H1 (cell line): Measurements from ENCODE around the gene GPR31. TPM values are rescaled to one million over a fixed set of nuclear protein-coding genes. Genes with fewer than 3 reads are reported as not detected.

Experiments
- EZH2 ChIP-seq: fragments of 200-600 bp; sonication (generic); IDR thresholded peaks from 2 replicates; pipeline ENCODE4 v1.7.1; 2012; ENCODE audit warnings: low read depth, mild to moderate bottlenecking, moderate library complexity, low read length, inconsistent platforms; ENCODE audit not compliant: severe bottlenecking
- YY1 ChIP-seq: IDR thresholded peaks from 2 replicates; pipeline ENCODE4 v1.6.1; 2011; ENCODE audit warnings: low read depth, mild to moderate bottlenecking, low read length
- polyA plus RNA-seq, 7 experiments: library from polyadenylated mRNA; depleted of rRNA in 3 of 7; stranded (reverse) in 5 of 7; unstranded in 2 of 7; fragments of >200 nt in 5 of 7; fragments of 200-250 nt in 2 of 7; gene quantifications; 1 replicate in 5 of 7; 2 replicates in 1 of 7; 4 replicates in 1 of 7; pipeline versions ENCODE4 v1.2.1 to v1.2.3, GENCODE V29; 2011 to 2013; ENCODE audit warnings: missing spikeins in 2 of 7, mixed read lengths in 2 of 7
- total RNA-seq: library from RNA; stranded (reverse); fragmentation: NEBNext Ultra II Directional; extraction: Animal tissue kit (Norgen Biotek cat#: 25700); gene quantifications from 2 replicates; pipeline ENCODE4 v1.2.1, GENCODE V29; 2021

Gene GPR31
- total and polyA plus RNA-seq, 2 of the 8 experiments (the other 6 are each of a cell fraction or from before 2014, with no cell fraction given), result not detected

GRCh38 chr6:167106406-167106805, 51.4 kb downstream of the GPR31 start (continued):
- TF ChIP-seq YY1 (no peak), EZH2 (no peak)
- TF ChIP-seq, all 59 proteins: peak for 0

Other genes starting within 250 kb of the GPR31 start
- 20.8 and 22.9 TPM in 2 replicates for gene RNASET2, start 201.4 kb downstream of the GPR31 start, total RNA-seq
- 15.7 and 20.0 TPM in 2 replicates for gene RNASET2, start 201.4 kb downstream of the GPR31 start, polyA plus RNA-seq (2011; rRNA removed)
- gene CEP43, start 158.6 kb downstream of the GPR31 start, total RNA-seq, result 31.2 and 33.8 TPM in 2 replicates
- gene CEP43, start 158.6 kb downstream of the GPR31 start, polyA plus RNA-seq (2011; rRNA removed), result 9.9 and 12.0 TPM in 2 replicates
- not detected in 2 replicates for gene CCR6, start 34.9 kb downstream of the GPR31 start, total RNA-seq
- gene CCR6, start 34.9 kb downstream of the GPR31 start, polyA plus RNA-seq (2011; rRNA removed), result 0.06 and 0.27 TPM in 2 replicates
- gene UNC93A, start 133.3 kb upstream of the GPR31 start, total RNA-seq, result not detected in 2 replicates
- 0.31 and 0.39 TPM in 2 replicates for gene UNC93A, start 133.3 kb upstream of the GPR31 start, polyA plus RNA-seq (2011; rRNA removed)
- gene TTLL2, start 167.1 kb upstream of the GPR31 start, total RNA-seq, result not detected in 2 replicates
- not detected in 2 replicates for gene TTLL2, start 167.1 kb upstream of the GPR31 start, polyA plus RNA-seq (2011; rRNA removed)